Thyroid gland (tissue), 4 donors: Measurements from ENCODE around the gene ZBTB1. TPM values are rescaled to one million over a fixed set of nuclear protein-coding genes. Genes with fewer than 3 reads are reported as not detected.
A peak's percentile ranks its signal among the peaks of the same experiment; 100 is the strongest.

Experiments
- DNase-seq, 2 donors: peaks; one replicate each; pipeline ENCODE4 v3.0.0-alpha.2; 2019
- H3K27ac ChIP-seq, 3 donors: fragments of 200-600 bp; sonication (generic); 1 replicate in 2 of 3; 2 replicates in 1 of 3; pipeline ENCODE4 v1.5.1; 2016 to 2019; ENCODE audit warnings: mild to moderate bottlenecking in 1 of 3, moderate library complexity in 1 of 3
- H3K27me3 ChIP-seq: fragments of 200-600 bp; sonication (generic); one replicate; pipeline ENCODE4 v1.5.1; 2019
- H3K36me3 ChIP-seq, 2 donors: fragments of 200-600 bp; sonication (generic); one replicate each; pipeline ENCODE4 v1.5.1; 2016 to 2019
- H3K4me1 ChIP-seq, 2 donors: fragments of 200-600 bp; sonication (generic); one replicate each; pipeline ENCODE4 v1.5.1; 2017 to 2019
- H3K4me3 ChIP-seq, 3 donors: fragments of 200-600 bp; sonication (generic); replicated peaks in 1 of 3; 1 replicate in 2 of 3; 2 replicates in 1 of 3; pipeline ENCODE4 v1.5.1; 2016; ENCODE audit warnings: mild to moderate bottlenecking in 1 of 3
- H3K9me3 ChIP-seq: fragments of 200-600 bp; sonication (generic); one replicate; pipeline ENCODE4 v1.5.1; 2017
- POLR2A ChIP-seq, 2 donors: fragments of 450-650 bp; IDR thresholded peaks; one replicate each; pipeline ENCODE4 v1.6.1; 2017; ENCODE audit warnings: antibody characterized with exemption in 2 of 2, mild to moderate bottlenecking in 2 of 2, moderate library complexity in 1 of 2
- WGBS, 2 donors: methylation state at CpG; one replicate each; pipeline ENCODE4 v1.1.5; 2017; 5-methylcytosine and 5-hydroxymethylcytosine counted together
- intact Hi-C: fragments of 100-400 bp; cut with DNase I; formaldehyde crosslinking; loops from one replicate; pipeline ENCODE4 v1.15.1; 2023
- total RNA-seq, 4 donors: library from RNA; depleted of rRNA; stranded (reverse); fragments of >200 nt; gene quantifications; one replicate each; pipeline ENCODE4 v1.2.3, GENCODE V29; 2016
- TF ChIP-seq, protein P1 (sequence below), 6 experiments: fragments of 200-600 bp in 3 of 6; fragments of 450-650 bp in 3 of 6; sonication (generic) in 3 of 6; IDR thresholded peaks; one replicate each; pipeline ENCODE4 v1.5.1; 2016 to 2019; ENCODE audit warnings: antibody characterized with exemption in 6 of 6, mild to moderate bottlenecking in 2 of 6, inconsistent platforms in 1 of 6, moderate library complexity in 1 of 6

The ZBTB1 gene
- total RNA-seq, 4 donors from 2014 or later, result 44.5 to 72.0 (median 55.9) TPM

DNA sequence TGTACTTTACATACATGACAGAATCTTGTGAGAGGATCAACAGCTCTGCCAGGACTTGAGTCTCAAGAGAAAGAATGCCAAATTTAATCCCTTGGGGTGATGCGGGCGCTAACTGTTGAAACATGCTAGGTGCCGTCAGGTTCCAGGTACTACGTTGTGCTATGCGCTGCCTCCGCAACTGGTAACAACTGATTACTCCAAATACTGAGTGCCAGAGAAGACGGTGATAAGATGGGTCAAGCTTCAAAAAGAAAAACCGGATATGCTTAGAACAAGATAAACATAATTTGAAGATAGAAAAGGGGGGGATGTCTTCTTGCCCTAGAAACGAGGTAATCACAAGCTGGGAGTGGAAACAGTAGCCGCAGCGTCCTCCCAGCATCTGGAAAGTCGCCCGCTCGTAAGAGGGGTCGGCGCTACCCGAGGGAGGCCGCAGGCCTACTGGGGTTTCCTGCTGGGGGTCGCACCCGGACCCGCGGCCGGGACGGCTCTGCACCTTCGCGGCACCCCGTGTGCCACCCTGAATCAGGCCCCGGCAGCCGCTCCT lies 1.6 kb upstream of the ZBTB1 start:
- TF ChIP-seq POLR2A (IDR thresholded peaks at IDR 0.05), result no peak
- TF ChIP-seq, protein P1, sequence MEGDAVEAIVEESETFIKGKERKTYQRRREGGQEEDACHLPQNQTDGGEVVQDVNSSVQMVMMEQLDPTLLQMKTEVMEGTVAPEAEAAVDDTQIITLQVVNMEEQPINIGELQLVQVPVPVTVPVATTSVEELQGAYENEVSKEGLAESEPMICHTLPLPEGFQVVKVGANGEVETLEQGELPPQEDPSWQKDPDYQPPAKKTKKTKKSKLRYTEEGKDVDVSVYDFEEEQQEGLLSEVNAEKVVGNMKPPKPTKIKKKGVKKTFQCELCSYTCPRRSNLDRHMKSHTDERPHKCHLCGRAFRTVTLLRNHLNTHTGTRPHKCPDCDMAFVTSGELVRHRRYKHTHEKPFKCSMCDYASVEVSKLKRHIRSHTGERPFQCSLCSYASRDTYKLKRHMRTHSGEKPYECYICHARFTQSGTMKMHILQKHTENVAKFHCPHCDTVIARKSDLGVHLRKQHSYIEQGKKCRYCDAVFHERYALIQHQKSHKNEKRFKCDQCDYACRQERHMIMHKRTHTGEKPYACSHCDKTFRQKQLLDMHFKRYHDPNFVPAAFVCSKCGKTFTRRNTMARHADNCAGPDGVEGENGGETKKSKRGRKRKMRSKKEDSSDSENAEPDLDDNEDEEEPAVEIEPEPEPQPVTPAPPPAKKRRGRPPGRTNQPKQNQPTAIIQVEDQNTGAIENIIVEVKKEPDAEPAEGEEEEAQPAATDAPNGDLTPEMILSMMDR (IDR thresholded peaks at IDR 0.05), result no peak
- H3K4me1 ChIP-seq, result peaks cover 52 to 61% of the 10 kb centered on the region in 2 donors
- DNase-seq, result peak; percentile 41
- H3K27ac ChIP-seq, result peak overlapping the region; percentile 99 to 100 (median 99)
- H3K4me3 ChIP-seq, result peak overlapping the region; percentile 25 to 89 (median 66)
- 2% methylated on average over 26 to 27 of the region's 29 CpGs for WGBS, 2 donors
- no peaks in the 10 kb centered on the region for H3K27me3 ChIP-seq
- H3K36me3 ChIP-seq, result no peaks in the 10 kb centered on the region
- intact Hi-C loops, result no loop called here
- no peaks in the 10 kb centered on the region for H3K9me3 ChIP-seq

DNA sequence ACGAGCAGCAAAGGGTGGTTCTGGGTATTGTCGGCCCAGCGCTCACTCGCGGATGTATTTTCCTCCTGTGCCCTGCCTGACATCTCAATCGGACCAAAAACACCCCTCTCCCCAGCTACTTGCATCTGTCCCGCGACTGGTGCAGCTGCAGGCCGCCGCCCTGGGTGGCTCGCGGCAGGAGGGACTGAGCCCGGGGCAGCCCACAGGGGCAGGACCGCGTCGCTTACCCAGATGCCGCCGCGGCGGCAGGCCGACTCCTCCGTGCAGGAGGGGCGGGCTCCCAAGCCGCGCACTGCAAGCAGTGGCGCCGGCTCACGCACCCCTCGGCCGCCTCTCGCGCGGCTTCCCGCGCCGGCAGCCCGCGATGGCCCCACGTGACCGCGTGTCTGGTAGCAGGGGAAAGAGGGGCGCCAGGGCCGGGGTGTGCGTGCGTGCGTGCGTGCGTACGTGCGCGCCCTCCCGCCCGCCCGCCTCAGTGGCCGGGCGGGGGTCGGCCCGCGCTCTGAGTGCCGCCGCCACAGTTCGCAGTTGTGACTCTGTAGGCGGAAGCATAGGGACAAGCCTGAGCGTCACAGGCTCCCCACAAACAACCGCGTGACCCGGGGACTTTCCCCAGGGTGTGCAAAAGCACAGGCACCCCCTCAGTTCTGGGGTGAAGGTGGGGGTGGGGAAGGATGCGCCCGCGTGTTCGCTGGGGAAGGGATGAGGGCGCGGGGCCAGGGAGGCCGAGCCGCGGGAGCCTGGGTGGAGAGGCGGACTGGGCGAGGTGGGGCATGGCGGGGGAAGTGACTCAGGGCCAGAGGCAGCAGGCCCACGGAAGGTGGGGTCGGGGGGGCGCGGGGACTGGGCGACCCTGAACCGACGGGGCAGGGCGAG lies 898 bp upstream of the ZBTB1 start, which contains the start of gene ZBTB25:
Gene ZBTB25, minus strand, starts transcription at position 405 of the 876 bp plus-strand sequence. CDS start 13,305 bp downstream, outside the sequence.
- WGBS, 2 donors, result 0 to 2% methylated on average over 11 of the region's 87 CpGs
- intact Hi-C loops, result no loop called here
- H3K36me3 ChIP-seq, result no peaks in the 10 kb centered on the region
- peaks cover 54 to 63% of the 10 kb centered on the region in 2 donors for H3K4me1 ChIP-seq
- TF ChIP-seq, protein P1 (IDR thresholded peaks at IDR 0.05), result no peak
- peak; percentile 36 to 97 for TF ChIP-seq POLR2A (IDR thresholded peaks at IDR 0.05)
- H3K27me3 ChIP-seq, result no peaks in the 10 kb centered on the region
- DNase-seq, result peak; percentile 92
- H3K9me3 ChIP-seq, result no peaks in the 10 kb centered on the region
- H3K4me3 ChIP-seq, result peak within 1 kb of the TSS; percentile 66 to 89 (median 79)
- H3K27ac ChIP-seq, result peak within 1 kb of the TSS; percentile 99 to 100 (median 99)

DNA sequence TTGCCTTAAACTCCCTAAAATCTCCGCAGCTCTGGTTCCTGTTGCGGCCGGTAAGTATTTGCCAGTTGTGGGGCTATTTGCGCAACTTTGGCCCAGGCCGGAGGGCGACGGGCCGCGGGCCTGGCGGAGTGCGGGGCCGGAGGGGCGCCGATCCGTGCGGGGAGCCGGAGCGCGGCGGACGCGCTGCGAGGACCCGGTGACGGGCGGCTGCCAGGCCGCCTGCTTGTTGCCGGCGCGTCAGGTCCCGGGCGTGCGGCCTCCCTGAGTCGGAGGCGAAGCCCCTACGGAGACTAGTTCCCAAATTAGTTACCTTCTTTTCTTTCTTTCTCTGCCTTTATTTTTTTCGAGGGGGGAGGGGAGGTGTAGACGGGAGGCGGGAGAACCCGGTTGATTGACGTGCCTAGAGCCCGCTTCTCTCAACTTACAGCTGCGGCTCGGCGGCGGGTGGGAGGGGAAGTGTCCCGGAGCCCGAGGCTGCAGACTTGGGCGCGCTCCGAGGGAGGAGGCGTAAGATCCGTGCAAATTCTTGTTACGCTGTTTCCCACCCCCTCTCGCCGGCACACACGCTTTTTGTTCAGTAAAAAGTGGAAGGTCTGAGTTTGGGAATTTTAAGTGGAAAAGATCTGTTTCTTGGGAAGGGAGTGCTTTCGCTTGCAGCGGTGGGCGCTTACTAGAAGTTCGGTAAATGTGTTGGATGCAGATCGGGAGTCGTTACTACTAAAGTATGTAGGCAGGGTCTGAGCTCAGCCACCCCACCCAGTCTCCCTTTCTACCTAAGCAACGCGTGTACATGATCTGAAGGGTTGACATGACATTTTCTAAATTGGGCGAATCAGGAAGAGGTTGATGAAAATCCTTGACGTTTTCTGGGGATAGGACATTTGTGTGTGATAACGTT lies 576 bp downstream of the ZBTB1 start:
- peaks cover 45 to 60% of the 10 kb centered on the region in 2 donors for H3K4me1 ChIP-seq
- no peaks in the 10 kb centered on the region for H3K36me3 ChIP-seq
- WGBS, 2 donors, result 1% methylated on average over 24 to 51 of the region's 68 CpGs
- H3K27me3 ChIP-seq, result no peaks in the 10 kb centered on the region
- DNase-seq, result peak; percentile 92 to 94
- H3K9me3 ChIP-seq, result no peaks in the 10 kb centered on the region
- peak overlapping the region; percentile 66 to 89 (median 79) for H3K4me3 ChIP-seq
- H3K27ac ChIP-seq, result peak overlapping the region; percentile 99 to 100 (median 99)
- intact Hi-C loops, result no loop called here
- TF ChIP-seq POLR2A (IDR thresholded peaks at IDR 0.05), result peak in 1 of 2 donors; percentile 67
- TF ChIP-seq, protein P1 (IDR thresholded peaks at IDR 0.05), result peak in 1 of 6 experiments; percentile 15

DNA sequence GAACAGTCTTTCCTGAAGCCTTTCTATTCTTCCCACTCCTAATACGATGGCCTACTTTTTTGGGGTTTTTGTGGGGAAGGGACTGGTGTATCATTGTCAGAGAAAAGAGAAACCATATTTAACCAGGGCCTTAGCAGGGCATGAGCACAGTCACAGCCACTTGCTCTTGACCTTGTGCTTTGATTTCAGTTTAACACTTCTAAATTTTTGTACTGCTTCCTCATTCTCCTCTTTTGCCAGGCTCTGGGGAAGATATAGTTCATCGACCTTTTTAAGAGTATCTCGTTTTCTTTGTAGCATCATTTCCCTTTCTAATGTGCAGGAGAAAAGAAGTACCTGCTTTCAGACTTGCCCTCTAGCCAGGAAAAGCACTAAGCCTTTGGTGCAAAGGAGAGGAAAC lies 2.2 kb downstream of the ZBTB1 start:
- no peak for TF ChIP-seq POLR2A (IDR thresholded peaks at IDR 0.05)
- TF ChIP-seq, protein P1 (IDR thresholded peaks at IDR 0.05), result no peak
- H3K36me3 ChIP-seq, result no peaks in the 10 kb centered on the region
- H3K4me1 ChIP-seq, result peaks cover 47 to 61% of the 10 kb centered on the region in 2 donors
- intact Hi-C loops, result no loop called here
- WGBS, 2 donors, result 32 to 33% methylated on average over 3 of the region's 3 CpGs
- H3K27ac ChIP-seq, result peak overlapping the region; percentile 4 to 100 (median 99)
- H3K9me3 ChIP-seq, result no peaks in the 10 kb centered on the region
- DNase-seq, result no peak
- no peak overlapping the region for H3K4me3 ChIP-seq
- H3K27me3 ChIP-seq, result no peaks in the 10 kb centered on the region
